ENCODE measurements around the gene SASS6. TPM values are rescaled to one million over a fixed set of nuclear protein-coding genes. Genes with fewer than 3 reads are reported as not detected.

SASS6 gene, protein sequence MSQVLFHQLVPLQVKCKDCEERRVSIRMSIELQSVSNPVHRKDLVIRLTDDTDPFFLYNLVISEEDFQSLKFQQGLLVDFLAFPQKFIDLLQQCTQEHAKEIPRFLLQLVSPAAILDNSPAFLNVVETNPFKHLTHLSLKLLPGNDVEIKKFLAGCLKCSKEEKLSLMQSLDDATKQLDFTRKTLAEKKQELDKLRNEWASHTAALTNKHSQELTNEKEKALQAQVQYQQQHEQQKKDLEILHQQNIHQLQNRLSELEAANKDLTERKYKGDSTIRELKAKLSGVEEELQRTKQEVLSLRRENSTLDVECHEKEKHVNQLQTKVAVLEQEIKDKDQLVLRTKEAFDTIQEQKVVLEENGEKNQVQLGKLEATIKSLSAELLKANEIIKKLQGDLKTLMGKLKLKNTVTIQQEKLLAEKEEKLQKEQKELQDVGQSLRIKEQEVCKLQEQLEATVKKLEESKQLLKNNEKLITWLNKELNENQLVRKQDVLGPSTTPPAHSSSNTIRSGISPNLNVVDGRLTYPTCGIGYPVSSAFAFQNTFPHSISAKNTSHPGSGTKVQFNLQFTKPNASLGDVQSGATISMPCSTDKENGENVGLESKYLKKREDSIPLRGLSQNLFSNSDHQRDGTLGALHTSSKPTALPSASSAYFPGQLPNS
- polyA plus RNA-seq (2013, experiment 1 of 2): 1.4 TPM
- polyA plus RNA-seq (2013, experiment 2 of 2): 1.5 TPM

DNA sequence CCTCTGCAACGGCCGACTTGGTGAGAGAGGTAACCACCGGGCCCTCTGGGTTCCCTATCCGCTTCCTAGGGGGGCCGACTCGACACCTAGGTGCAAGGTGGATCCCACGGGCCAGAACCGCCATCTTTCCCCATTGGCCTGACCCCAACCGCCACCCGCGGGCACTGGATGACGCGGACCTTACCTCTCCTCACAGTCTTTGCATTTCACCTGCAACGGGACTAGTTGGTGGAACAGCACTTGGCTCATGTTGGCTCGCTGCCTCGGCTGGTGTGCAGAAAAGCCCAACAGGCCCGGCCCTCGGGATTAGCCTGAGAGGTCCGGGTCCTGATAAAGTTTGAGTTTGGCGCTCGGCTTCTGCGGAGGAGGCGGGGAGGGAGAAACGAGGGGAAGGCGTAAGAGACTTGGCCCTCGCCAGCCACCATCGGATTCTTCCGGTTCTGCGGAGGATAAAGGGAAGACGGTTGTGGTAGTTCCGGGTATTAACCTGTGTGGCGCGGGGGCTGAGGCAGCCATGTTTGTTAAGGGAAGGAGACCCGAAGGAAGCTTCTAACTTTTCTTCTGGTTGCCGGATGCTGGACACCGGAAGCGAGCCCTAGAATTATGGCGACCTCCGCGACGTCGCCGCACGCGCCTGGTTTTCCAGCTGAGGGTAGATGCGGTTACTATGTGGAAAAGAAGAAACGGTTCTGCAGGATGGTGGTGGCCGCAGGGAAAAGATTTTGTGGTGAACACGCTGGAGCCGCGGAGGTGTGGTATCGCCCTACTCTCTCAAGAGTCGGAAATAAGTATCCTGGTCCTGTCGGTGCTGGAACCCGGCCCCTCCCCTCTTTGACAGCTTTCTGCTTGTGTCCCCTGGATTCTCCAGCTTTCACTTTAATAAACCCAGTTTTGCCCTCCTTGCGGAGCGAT is at the start of gene SASS6, which contains the start of gene TRMT13:
Gene SASS6, minus strand, starts transcription at position 365 of the 912 bp plus-strand sequence. Its CDS starts 116 bp downstream, at position 249.
Gene TRMT13, plus strand, starts transcription at position 598 of the 912 bp plus-strand sequence. Its CDS starts 6 bp downstream, at position 604.
- H3K4me3 ChIP-seq (ENCODE audit: insufficient read depth in 1 of 2, low read depth in 1 of 2, low read length in 2 of 2): peak within 1 kb of the TSS; percentile 84 to 94
- H3K9me3 ChIP-seq (ENCODE audit: control insufficient read depth, low read length): no peaks in the 10 kb centered on the region
- H2AK5ac ChIP-seq (ENCODE audit: low read length, severe bottlenecking): peak within 1 kb of the TSS; percentile 49
- no peaks in the 10 kb centered on the region for H3K27me3 ChIP-seq (ENCODE audit: control insufficient read depth in 1 of 2, insufficient read depth in 1 of 2, low read length in 2 of 2)
- peak within 1 kb of the TSS; percentile 58 for H2AFZ ChIP-seq (ENCODE audit: low read depth, low read length)
- peak within 1 kb of the TSS; percentile 91 for H3K9ac ChIP-seq (ENCODE audit: low read length)
- under 1% methylated on average over 54 of the region's 57 CpGs for WGBS
- peaks cover 17% of the 10 kb centered on the region for H3K79me1 ChIP-seq (replicated peaks; ENCODE audit: low read length, poor library complexity, severe bottlenecking)
- peak within 1 kb of the TSS in 1 of 2 experiments; percentile 30 for H2BK12ac ChIP-seq (ENCODE audit: low read length in 2 of 2)
- peak; percentile 99 for DNase-seq
- H3K4me2 ChIP-seq (ENCODE audit: low read length, poor library complexity, severe bottlenecking): peak within 1 kb of the TSS; percentile 86
- peak within 1 kb of the TSS; percentile 67 for H2BK5ac ChIP-seq (ENCODE audit: low read depth, low read length, poor library complexity, severe bottlenecking)
- H4K91ac ChIP-seq (ENCODE audit: low read length): no peak within 1 kb of the TSS
- H3K4ac ChIP-seq (ENCODE audit: low read depth in 1 of 2, low read length in 2 of 2): peak within 1 kb of the TSS in 1 of 2 experiments; percentile 35
- peaks cover 4 to 12% of the 10 kb centered on the region in 2 experiments for H3K36me3 ChIP-seq (ENCODE audit: control insufficient read depth in 1 of 2, insufficient read depth in 2 of 2, low read depth in 1 of 2, low read length in 2 of 2)
- peak within 1 kb of the TSS in 1 of 2 experiments; percentile 67 for H3K18ac ChIP-seq (ENCODE audit: low read depth in 1 of 2, low read length in 2 of 2)
- peak within 1 kb of the TSS; percentile 85 for H4K8ac ChIP-seq (ENCODE audit: low read length)
- H3K27ac ChIP-seq (ENCODE audit: low read length, poor library complexity, severe bottlenecking): peak within 1 kb of the TSS; percentile 69
- peaks cover 2% of the 10 kb centered on the region for H3K4me1 ChIP-seq (ENCODE audit: control insufficient read depth, insufficient read depth, low read depth, low read length)
- no peak within 1 kb of the TSS for H3K23ac ChIP-seq (ENCODE audit: low read length in 2 of 2)
- no peak within 1 kb of the TSS for H2BK120ac ChIP-seq (ENCODE audit: low read depth, low read length)
- no peak within 1 kb of the TSS for H2BK15ac ChIP-seq (ENCODE audit: low read depth, poor library complexity, severe bottlenecking)
- H3K14ac ChIP-seq (ENCODE audit: low read length in 2 of 2): no peak within 1 kb of the TSS

DNA sequence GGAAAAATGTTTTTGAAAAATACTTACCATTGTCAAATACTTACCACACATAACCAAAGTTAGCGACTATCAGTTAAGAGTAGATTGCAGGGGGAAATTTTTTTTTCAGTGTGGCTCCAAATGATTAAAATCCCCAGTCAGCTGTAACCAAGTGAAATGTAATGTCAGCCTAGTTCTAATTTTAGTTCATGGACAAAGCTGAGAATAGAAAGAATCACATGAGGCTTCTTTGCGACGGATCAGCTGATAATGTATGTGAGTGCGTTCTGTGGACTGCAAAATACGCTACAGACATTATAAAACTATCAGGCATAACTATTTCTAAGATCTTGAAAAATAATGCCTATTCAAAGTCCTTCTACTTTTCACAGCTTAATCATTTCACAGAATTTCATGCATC is 45.4 kb upstream of the SASS6 start, which contains the start of gene LRRC39:
Gene LRRC39, minus strand, starts transcription at position 166 of the 400 bp plus-strand sequence. CDS start 9,740 bp downstream, outside the sequence.
- H3K14ac ChIP-seq (ENCODE audit: low read length in 2 of 2): no peak within 1 kb of the TSS
- H2BK12ac ChIP-seq (ENCODE audit: low read length in 2 of 2): no peak within 1 kb of the TSS
- no peak within 1 kb of the TSS for H2BK5ac ChIP-seq (ENCODE audit: low read depth, low read length, poor library complexity, severe bottlenecking)
- no peak within 1 kb of the TSS for H3K4me3 ChIP-seq (ENCODE audit: insufficient read depth in 1 of 2, low read depth in 1 of 2, low read length in 2 of 2)
- H4K8ac ChIP-seq (ENCODE audit: low read length): no peak within 1 kb of the TSS
- no peak for DNase-seq
- H3K4me2 ChIP-seq (ENCODE audit: low read length, poor library complexity, severe bottlenecking): no peak within 1 kb of the TSS
- H2BK120ac ChIP-seq (ENCODE audit: low read depth, low read length): no peak within 1 kb of the TSS
- H3K27ac ChIP-seq (ENCODE audit: low read length, poor library complexity, severe bottlenecking): no peak within 1 kb of the TSS
- no peak within 1 kb of the TSS for H2BK15ac ChIP-seq (ENCODE audit: low read depth, poor library complexity, severe bottlenecking)
- 79% methylated on average over 4 of the region's 5 CpGs for WGBS
- H3K4ac ChIP-seq (ENCODE audit: low read depth in 1 of 2, low read length in 2 of 2): no peak within 1 kb of the TSS
- H3K9me3 ChIP-seq (ENCODE audit: control insufficient read depth, low read length): no peaks in the 10 kb centered on the region
- H2AFZ ChIP-seq (ENCODE audit: low read depth, low read length): no peak within 1 kb of the TSS
- H2AK5ac ChIP-seq (ENCODE audit: low read length, severe bottlenecking): no peak within 1 kb of the TSS
- H3K18ac ChIP-seq (ENCODE audit: low read depth in 1 of 2, low read length in 2 of 2): no peak within 1 kb of the TSS
- no peak within 1 kb of the TSS for H3K23ac ChIP-seq (ENCODE audit: low read length in 2 of 2)
- H4K91ac ChIP-seq (ENCODE audit: low read length): no peak within 1 kb of the TSS
- H3K27me3 ChIP-seq (ENCODE audit: control insufficient read depth in 1 of 2, insufficient read depth in 1 of 2, low read length in 2 of 2): no peaks in the 10 kb centered on the region
- no peaks in the 10 kb centered on the region for H3K79me1 ChIP-seq (replicated peaks; ENCODE audit: low read length, poor library complexity, severe bottlenecking)
- H3K36me3 ChIP-seq (ENCODE audit: control insufficient read depth in 1 of 2, insufficient read depth in 2 of 2, low read depth in 1 of 2, low read length in 2 of 2): no peaks in the 10 kb centered on the region
- H3K4me1 ChIP-seq (ENCODE audit: control insufficient read depth, insufficient read depth, low read depth, low read length): no peaks in the 10 kb centered on the region
- H3K9ac ChIP-seq (ENCODE audit: low read length): no peak within 1 kb of the TSS

DNA sequence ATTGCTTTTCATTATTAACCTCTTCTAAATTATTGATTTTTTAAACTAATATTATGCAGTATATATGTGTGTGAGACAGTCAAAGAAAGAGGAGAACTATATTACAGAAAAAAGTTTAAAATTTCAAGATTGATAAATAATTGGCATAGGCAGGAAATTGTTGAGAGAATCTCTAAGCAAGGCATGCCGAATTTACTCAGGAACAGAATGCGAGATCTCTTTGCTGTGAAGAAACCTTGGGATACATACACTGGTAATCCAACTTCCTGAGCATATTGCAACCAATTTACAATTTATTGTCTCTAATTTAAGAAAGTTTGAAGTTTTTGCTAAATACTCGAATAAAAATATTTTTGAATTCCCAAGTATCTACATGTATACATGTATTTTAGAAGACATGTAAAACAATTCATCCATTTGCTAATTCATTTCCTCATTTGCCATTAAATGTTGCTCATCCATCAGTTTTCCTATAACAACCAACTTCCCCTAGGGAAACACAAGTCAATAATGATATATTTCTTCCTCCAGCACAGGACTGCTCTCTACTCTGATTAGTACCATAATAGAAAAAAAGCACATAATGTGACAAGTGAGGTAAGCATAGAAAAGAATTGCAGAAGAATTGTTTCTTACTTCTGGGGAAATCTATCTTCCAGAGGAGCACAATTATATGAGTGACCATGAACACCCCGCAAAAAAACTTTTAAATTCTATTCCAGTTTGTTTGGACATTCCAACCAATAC is 44.7 kb upstream of the SASS6 start:
- H3K79me1 ChIP-seq (replicated peaks; ENCODE audit: low read length, poor library complexity, severe bottlenecking): no peaks in the 10 kb centered on the region
- H3K14ac ChIP-seq (ENCODE audit: low read length in 2 of 2): no peak overlapping the region
- H3K18ac ChIP-seq (ENCODE audit: low read depth in 1 of 2, low read length in 2 of 2): no peak overlapping the region
- DNase-seq: no peak
- H3K4me1 ChIP-seq (ENCODE audit: control insufficient read depth, insufficient read depth, low read depth, low read length): no peaks in the 10 kb centered on the region
- no peak overlapping the region for H2BK5ac ChIP-seq (ENCODE audit: low read depth, low read length, poor library complexity, severe bottlenecking)
- H3K4ac ChIP-seq (ENCODE audit: low read depth in 1 of 2, low read length in 2 of 2): no peak overlapping the region
- H2BK12ac ChIP-seq (ENCODE audit: low read length in 2 of 2): no peak overlapping the region
- no peak overlapping the region for H2BK15ac ChIP-seq (ENCODE audit: low read depth, poor library complexity, severe bottlenecking)
- no peaks in the 10 kb centered on the region for H3K9me3 ChIP-seq (ENCODE audit: control insufficient read depth, low read length)
- H3K36me3 ChIP-seq (ENCODE audit: control insufficient read depth in 1 of 2, insufficient read depth in 2 of 2, low read depth in 1 of 2, low read length in 2 of 2): no peaks in the 10 kb centered on the region
- no peak overlapping the region for H3K23ac ChIP-seq (ENCODE audit: low read length in 2 of 2)
- no peak overlapping the region for H2BK120ac ChIP-seq (ENCODE audit: low read depth, low read length)
- no peak overlapping the region for H3K4me3 ChIP-seq (ENCODE audit: insufficient read depth in 1 of 2, low read depth in 1 of 2, low read length in 2 of 2)
- WGBS: 67% methylated on average over 1 of the region's 4 CpGs
- H3K27ac ChIP-seq (ENCODE audit: low read length, poor library complexity, severe bottlenecking): no peak overlapping the region
- H2AFZ ChIP-seq (ENCODE audit: low read depth, low read length): no peak overlapping the region
- no peaks in the 10 kb centered on the region for H3K27me3 ChIP-seq (ENCODE audit: control insufficient read depth in 1 of 2, insufficient read depth in 1 of 2, low read length in 2 of 2)
- H4K8ac ChIP-seq (ENCODE audit: low read length): no peak overlapping the region
- H4K91ac ChIP-seq (ENCODE audit: low read length): no peak overlapping the region
- H3K4me2 ChIP-seq (ENCODE audit: low read length, poor library complexity, severe bottlenecking): no peak overlapping the region
- H3K9ac ChIP-seq (ENCODE audit: low read length): no peak overlapping the region
- H2AK5ac ChIP-seq (ENCODE audit: low read length, severe bottlenecking): no peak overlapping the region
